Right cardiac atrium (tissue), 5 donors: ENCODE results near the gene BTLA. TPM values are rescaled to one million over a fixed set of nuclear protein-coding genes. Genes with fewer than 3 reads are reported as not detected.

ENCODE experiments used
- ATAC-seq, 2 donors: fragments of 200-7000 bp; cut with Tn5 transposase; one replicate each; pipeline versions ENCODE4 v1.8.0 to v1.9.1; 2020; ENCODE audit warnings: moderate library complexity in 2 of 2, mild to moderate bottlenecking in 1 of 2
- DNase-seq, 3 donors: peaks; one replicate each; pipeline ENCODE4 v3.0.0-alpha.2; 2020
- H3K27ac ChIP-seq: one replicate; pipeline ENCODE4 v1.5.1; 2013; ENCODE audit warnings: mild to moderate bottlenecking, low read length, control low read depth, moderate library complexity
- H3K27me3 ChIP-seq: one replicate; pipeline ENCODE4 v1.6.1; 2013; ENCODE audit not compliant: control insufficient read depth, insufficient read depth
- H3K4me1 ChIP-seq: one replicate; pipeline ENCODE4 v1.6.1; 2013; ENCODE audit warnings: low read length; ENCODE audit not compliant: control insufficient read depth, insufficient read depth
- H3K4me3 ChIP-seq: one replicate; pipeline ENCODE4 v1.5.1; 2013; ENCODE audit warnings: low read length, control low read depth
- H3K9me3 ChIP-seq: one replicate; pipeline ENCODE4 v1.6.1; 2013; ENCODE audit warnings: low read length; ENCODE audit not compliant: control insufficient read depth
- WGBS: extraction: QIAGEN DNeasy Blood & Tissue Kit; methylation state at CpG from one replicate; pipeline ENCODE4 v1.1.7; 2013; 5-methylcytosine and 5-hydroxymethylcytosine counted together
- intact Hi-C, 4 donors: fragments of 100-400 bp; cut with DNase I; formaldehyde crosslinking; loops; one replicate each; pipeline versions ENCODE4 v1.11.0 to v1.14.0; 2022 to 2023
- polyA plus RNA-seq: library from polyadenylated mRNA; stranded (reverse); fragments of 200-250 nt; gene quantifications from one replicate; pipeline ENCODE4 v1.2.3, GENCODE V29; 2013
- total RNA-seq, 4 donors: library from RNA; stranded (reverse); fragmentation: NEBNext Ultra II Directional; extraction: Animal tissue kit (Norgen Biotek cat#: 25700); gene quantifications; one replicate each; pipeline ENCODE4 v1.2.1, GENCODE V29; 2021
- donor health status: healthy with polysubstance abuse.
- donor health status: DM: no; HTN: yes; CAD: no.
- donor health status: DM: no; HTN: no; CAD: no.
- donor health status: DM: no; HTN: yes; CAD: no; lungs with severe emphysema.
- donor health status: DM: yes; HTN: yes; CAD: no.

Gene BTLA
- total and polyA plus RNA-seq, 5 donors, result 0.09 to 0.14 TPM; not detected in 3

DNA sequence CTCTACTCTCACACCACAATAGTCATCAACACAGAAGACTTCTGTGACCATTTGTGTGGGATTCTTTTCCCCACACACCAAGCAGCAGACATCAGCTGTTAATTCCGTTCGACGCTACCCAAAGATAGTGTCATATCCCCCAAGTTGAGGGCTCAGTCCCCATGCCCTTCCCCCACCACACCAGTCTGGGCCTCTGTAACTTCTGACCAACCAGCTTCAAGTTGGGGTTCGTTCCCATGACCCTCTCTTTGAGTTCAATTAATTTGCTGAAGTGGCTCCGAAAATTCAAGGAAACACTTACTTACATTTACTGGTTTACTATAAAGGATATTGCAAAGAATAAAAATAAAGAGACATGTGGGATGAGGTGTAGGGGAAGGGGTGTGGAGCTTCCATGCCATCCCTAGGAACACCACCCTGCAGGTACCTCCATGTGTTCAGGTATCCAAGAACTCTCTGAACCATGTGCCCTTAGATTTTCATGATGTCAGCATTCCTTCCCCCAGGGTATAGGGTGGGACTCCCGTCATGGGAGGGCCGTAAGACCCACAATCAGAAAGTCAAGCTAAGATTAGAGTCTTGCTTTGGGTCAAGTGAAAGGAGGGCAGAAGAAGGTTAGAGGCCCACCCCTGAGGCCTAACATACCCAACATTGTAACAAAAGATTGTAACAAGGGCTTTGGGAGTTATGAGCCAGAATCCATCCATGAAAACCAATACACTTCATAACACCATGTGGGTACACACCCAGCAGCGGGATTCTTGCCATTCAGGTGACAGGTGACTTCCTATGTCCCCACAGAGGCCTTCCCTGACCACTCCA is 82.7 kb downstream of the BTLA start:
- Histone ChIP-seq H3K27ac (no peak overlapping the region), H3K27me3 (no peaks in the 10 kb centered on the region), H3K4me3 (no peak overlapping the region), H3K9me3 (no peaks in the 10 kb centered on the region), H3K4me1 (no peaks in the 10 kb centered on the region)
- no peak for ATAC-seq
- intact Hi-C loops, result no loop called here
- 94% methylated on average over 8 of the region's 8 CpGs for WGBS
- DNase-seq, result no peak

DNA sequence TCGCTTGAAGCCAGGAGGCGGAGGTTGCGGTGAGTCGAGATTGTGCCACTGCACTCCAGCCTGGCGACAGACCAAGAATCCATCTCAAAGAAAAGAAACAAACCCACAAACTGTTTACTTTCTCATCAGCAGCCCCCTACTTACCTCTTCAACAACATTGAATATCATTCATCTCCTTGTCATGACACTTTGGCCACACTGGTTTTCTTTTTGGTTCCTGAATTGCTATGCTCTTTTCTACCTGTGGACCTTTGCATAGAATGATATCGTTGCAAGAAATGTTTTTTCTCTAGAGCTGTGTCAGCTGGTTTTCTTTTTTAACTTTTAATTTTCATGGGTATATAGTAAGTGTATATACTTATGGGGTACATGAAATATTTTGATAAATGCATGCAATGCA is 83.9 kb downstream of the BTLA start:
- Histone ChIP-seq H3K27me3 (no peaks in the 10 kb centered on the region), H3K4me3 (no peak overlapping the region), H3K27ac (no peak overlapping the region), H3K4me1 (no peaks in the 10 kb centered on the region), H3K9me3 (no peaks in the 10 kb centered on the region)
- intact Hi-C loops, result no loop called here
- DNase-seq (no peak), ATAC-seq (no peak)
- WGBS, result 97% methylated on average over 6 of the region's 6 CpGs

Other genes with a start within 250 kb of the BTLA start
- gene SLC9C1, start 205.3 kb downstream of the BTLA start, total RNA-seq, result under 1 TPM; 0.15 to 0.69 (median 0.41) TPM
- 0.14 TPM for gene SLC9C1, start 205.3 kb downstream of the BTLA start, polyA plus RNA-seq
- gene CD200, start 166.3 kb downstream of the BTLA start, total RNA-seq, result 1 to 10 TPM; 2.8 to 4.5 (median 3.6) TPM
- gene CD200, start 166.3 kb downstream of the BTLA start, polyA plus RNA-seq, result 4.0 TPM
- gene ATG3, start 62.5 kb upstream of the BTLA start, total RNA-seq, result 10 to 100 TPM; 40.0 to 45.0 (median 42.6) TPM
- 36.5 TPM for gene ATG3, start 62.5 kb upstream of the BTLA start, polyA plus RNA-seq
- gene SLC35A5, start 62.6 kb upstream of the BTLA start, total RNA-seq, result 10 to 100 TPM; 16.5 to 21.8 (median 18.2) TPM
- 10.8 TPM for gene SLC35A5, start 62.6 kb upstream of the BTLA start, polyA plus RNA-seq
- 100 to 1,000 TPM; 123 to 187 (median 152) TPM for gene CCDC80, start 141.7 kb upstream of the BTLA start, total RNA-seq
- 20.3 TPM for gene CCDC80, start 141.7 kb upstream of the BTLA start, polyA plus RNA-seq